ENCODE measurements around the gene ORC3. TPM values are rescaled to one million over a fixed set of nuclear protein-coding genes. Genes with fewer than 3 reads are reported as not detected.

The ORC3 gene
- total RNA-seq, 1 experiment from 2014 or later: 25.7 TPM

- Histone ChIP-seq H3K4me2 (ENCODE audit: low read length) (no peak overlapping the region), H3K79me2 (ENCODE audit: low read length) (no peaks in the 10 kb centered on the region), H3K27me3 (ENCODE audit: low read length) (no peaks in the 10 kb centered on the region), H3K36me3 (ENCODE audit: low read depth, low read length) (peaks cover 3% of the 10 kb centered on the region), H4K20me1 (ENCODE audit: low read length) (no peaks in the 10 kb centered on the region), H3K4me3 (ENCODE audit: low read length) (no peak overlapping the region), H3K9me2 (replicated peaks; ENCODE audit: low read length) (no peaks in the 10 kb centered on the region), H3K27ac (ENCODE audit: low read length) (no peak overlapping the region), H3K9me3 (ENCODE audit: low read length) (no peaks in the 10 kb centered on the region), H3F3A (ENCODE audit: low read length, unreplicated experiment) (no peaks in the 10 kb centered on the region), H2AFZ (ENCODE audit: low read length) (no peak overlapping the region), H3K4me1 (ENCODE audit: insufficient read depth, low read length) (no peaks in the 10 kb centered on the region), H3K9ac (ENCODE audit: low read length) (no peak overlapping the region)
- DNase-seq (no peak), ATAC-seq (no peak)
- no TSS peak for BruUV-seq (replicated peaks)
- no peak for TF ChIP-seq CTCF (conservative IDR thresholded peaks at IDR 0.05; ENCODE audit: low read depth, low read length)
- no peak for TF ChIP-seq EZH2 (IDR thresholded peaks at IDR 0.05; ENCODE audit: low read length, unreplicated experiment)
- no peak for TF ChIP-seq EZH2phosphoT487 (IDR thresholded peaks at IDR 0.05; ENCODE audit: borderline replicate concordance, low read length)
- ChIA-PET CTCF (no interaction called here), POLR2A (ENCODE audit: unreplicated experiment) (no interaction called here)
- intact Hi-C loops (cut with micrococcal nuclease): no loop called here
Measured at GRCh38 chr6:87639373-87639772, 49.4 kb downstream of the ORC3 start.

- H3K9me3 ChIP-seq (ENCODE audit: low read length): no peaks in the 10 kb centered on the region
- no peaks in the 10 kb centered on the region for H3K4me1 ChIP-seq (ENCODE audit: insufficient read depth, low read length)
- H3K4me3 ChIP-seq (ENCODE audit: low read length): no peak overlapping the region
- DNase-seq (no peak), ATAC-seq (no peak)
- H2AFZ ChIP-seq (ENCODE audit: low read length): no peak overlapping the region
- H3K4me2 ChIP-seq (ENCODE audit: low read length): no peak overlapping the region
- TF ChIP-seq EZH2 (IDR thresholded peaks at IDR 0.05; ENCODE audit: low read length, unreplicated experiment): no peak
- no peak for TF ChIP-seq CTCF (conservative IDR thresholded peaks at IDR 0.05; ENCODE audit: low read depth, low read length)
- no peak for TF ChIP-seq EZH2phosphoT487 (IDR thresholded peaks at IDR 0.05; ENCODE audit: borderline replicate concordance, low read length)
- H3K36me3 ChIP-seq (ENCODE audit: low read depth, low read length): peaks cover 3% of the 10 kb centered on the region
- H3F3A ChIP-seq (ENCODE audit: low read length, unreplicated experiment): no peaks in the 10 kb centered on the region
- BruUV-seq (replicated peaks): no TSS peak
- H3K27me3 ChIP-seq (ENCODE audit: low read length): no peaks in the 10 kb centered on the region
- H3K9me2 ChIP-seq (replicated peaks; ENCODE audit: low read length): no peaks in the 10 kb centered on the region
- H3K27ac ChIP-seq (ENCODE audit: low read length): no peak overlapping the region
- intact Hi-C loops (cut with micrococcal nuclease): no loop called here
- no peaks in the 10 kb centered on the region for H3K79me2 ChIP-seq (ENCODE audit: low read length)
- ChIA-PET POLR2A (ENCODE audit: unreplicated experiment) (interaction anchor here (0.6 kb wide), 1 partner anchor 59 kb away, joined by 10 read pairs; no protein-coding TSS in a partner anchor), CTCF (no interaction called here)
- H3K9ac ChIP-seq (ENCODE audit: low read length): no peak overlapping the region
- H4K20me1 ChIP-seq (ENCODE audit: low read length): no peaks in the 10 kb centered on the region
Measured at GRCh38 chr6:87641065-87641692, 51.2 kb downstream of the ORC3 start.

GRCh38 chr6:87645080-87645479 lies 55.1 kb downstream of the ORC3 start:
- no peak for DNase-seq
- Histone ChIP-seq H3F3A (ENCODE audit: low read length, unreplicated experiment) (no peaks in the 10 kb centered on the region), H3K9ac (ENCODE audit: low read length) (no peak overlapping the region), H3K4me1 (ENCODE audit: insufficient read depth, low read length) (no peaks in the 10 kb centered on the region), H3K27me3 (ENCODE audit: low read length) (no peaks in the 10 kb centered on the region), H2AFZ (ENCODE audit: low read length) (no peak overlapping the region), H3K9me2 (replicated peaks; ENCODE audit: low read length) (no peaks in the 10 kb centered on the region), H4K20me1 (ENCODE audit: low read length) (no peaks in the 10 kb centered on the region), H3K36me3 (ENCODE audit: low read depth, low read length) (no peaks in the 10 kb centered on the region; the same call in none of the 2 replicates), H3K27ac (ENCODE audit: low read length) (no peak overlapping the region), H3K4me2 (ENCODE audit: low read length) (no peak overlapping the region), H3K9me3 (ENCODE audit: low read length) (no peaks in the 10 kb centered on the region), H3K4me3 (ENCODE audit: low read length) (no peak overlapping the region), H3K79me2 (ENCODE audit: low read length) (no peaks in the 10 kb centered on the region)
- TF ChIP-seq EZH2phosphoT487 (IDR thresholded peaks at IDR 0.05; ENCODE audit: borderline replicate concordance, low read length): no peak
- TF ChIP-seq EZH2 (IDR thresholded peaks at IDR 0.05; ENCODE audit: low read length, unreplicated experiment): no peak
- no peak for TF ChIP-seq CTCF (conservative IDR thresholded peaks at IDR 0.05; ENCODE audit: low read depth, low read length)
- no peak for ATAC-seq
- no TSS peak for BruUV-seq (replicated peaks)
- intact Hi-C loops (cut with micrococcal nuclease): no loop called here
- ChIA-PET CTCF (no interaction called here), POLR2A (ENCODE audit: unreplicated experiment) (no interaction called here)

All from PC-3 (cell line).